HG02970 (cell line): ENCODE results near the gene TNFRSF25.

Experiments used
- ATAC-seq: cut with Tn5 transposase; IDR thresholded peaks from one replicate; pipeline ENCODE4 v1.9.1; 2021; ENCODE audit warnings: mild to moderate bottlenecking, moderate library complexity, moderate number of reproducible peaks; ENCODE audit not compliant: unreplicated experiment, low FRiP score

TNFRSF25 gene

GRCh38 chr1:6423321-6423999 lies 42.5 kb downstream of the TNFRSF25 start:
- ATAC-seq, result no peak

GRCh38 chr1:6421266-6421665 lies 44.7 kb downstream of the TNFRSF25 start:
- no peak for ATAC-seq

DNA sequence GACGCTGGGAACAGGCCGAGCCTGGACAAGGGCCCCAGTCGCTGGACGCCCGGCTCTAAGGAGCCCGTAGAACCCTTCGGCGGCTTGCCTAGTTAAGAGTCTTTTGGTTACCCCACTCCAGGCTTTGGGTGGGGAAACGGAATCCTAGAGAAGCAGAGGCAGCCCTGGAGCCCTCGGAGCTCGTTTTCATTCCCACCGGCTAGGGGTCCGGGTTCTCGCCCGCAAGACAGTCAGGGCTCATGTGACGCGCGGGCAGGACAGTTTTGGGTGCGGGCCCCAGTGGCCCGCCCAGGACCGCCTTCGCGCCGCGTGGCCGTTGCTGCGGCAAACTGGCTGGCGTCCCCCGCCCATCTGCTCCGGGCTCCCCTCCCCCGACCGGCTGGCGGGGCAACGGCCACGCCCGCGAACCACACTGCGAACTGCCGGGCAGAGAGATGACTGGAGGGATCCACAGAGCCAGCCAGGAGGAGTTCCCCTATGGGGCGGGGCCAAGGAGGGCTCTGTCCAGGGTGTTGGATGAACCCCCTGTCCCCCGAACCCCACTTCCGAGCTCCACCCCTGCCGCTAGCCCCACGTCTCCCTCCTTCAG lies 45.4 kb downstream of the TNFRSF25 start:
- no peak for ATAC-seq

DNA sequence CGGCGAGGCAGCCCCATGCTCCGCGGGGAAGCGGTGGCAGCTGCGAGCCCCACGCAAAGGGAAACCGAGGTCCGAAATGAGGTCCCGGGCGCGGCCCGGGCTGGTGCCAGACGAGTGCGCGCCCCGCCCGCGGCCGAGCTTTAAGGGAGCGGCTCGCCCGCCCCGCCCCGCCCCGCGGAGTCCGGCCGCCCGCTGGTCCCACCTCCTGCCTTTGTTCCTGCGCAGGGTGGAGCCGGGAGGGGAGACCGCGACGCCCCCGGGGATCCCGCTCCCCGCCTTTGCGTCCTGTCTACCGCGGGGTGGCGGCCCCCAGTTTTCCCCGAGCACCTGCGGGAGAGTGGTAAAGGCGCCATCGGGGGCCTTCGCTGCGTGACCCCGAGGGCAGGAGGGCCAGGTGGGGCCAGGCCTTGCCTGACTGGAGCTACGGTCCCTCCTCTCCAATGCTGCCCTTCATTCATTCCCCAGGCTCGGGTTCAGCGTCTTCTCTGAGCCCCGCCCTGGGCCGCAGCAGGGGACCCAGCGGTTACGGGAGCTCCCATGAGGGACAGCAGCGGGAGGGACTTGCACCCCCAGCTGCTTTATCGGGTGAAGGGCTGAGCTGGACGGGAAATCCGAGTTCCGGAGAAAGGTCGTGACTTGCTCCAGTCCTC lies 46.0 kb downstream of the TNFRSF25 start, which contains the start of gene HES2:
TSS of gene HES2 (minus strand) at position 116 of the 650 bp plus-strand sequence. CDS start at position 17, 99 bp downstream.
- ATAC-seq, result no peak

GRCh38 chr1:6419397-6419803 lies 46.6 kb downstream of the TNFRSF25 start:
- no peak for ATAC-seq

DNA sequence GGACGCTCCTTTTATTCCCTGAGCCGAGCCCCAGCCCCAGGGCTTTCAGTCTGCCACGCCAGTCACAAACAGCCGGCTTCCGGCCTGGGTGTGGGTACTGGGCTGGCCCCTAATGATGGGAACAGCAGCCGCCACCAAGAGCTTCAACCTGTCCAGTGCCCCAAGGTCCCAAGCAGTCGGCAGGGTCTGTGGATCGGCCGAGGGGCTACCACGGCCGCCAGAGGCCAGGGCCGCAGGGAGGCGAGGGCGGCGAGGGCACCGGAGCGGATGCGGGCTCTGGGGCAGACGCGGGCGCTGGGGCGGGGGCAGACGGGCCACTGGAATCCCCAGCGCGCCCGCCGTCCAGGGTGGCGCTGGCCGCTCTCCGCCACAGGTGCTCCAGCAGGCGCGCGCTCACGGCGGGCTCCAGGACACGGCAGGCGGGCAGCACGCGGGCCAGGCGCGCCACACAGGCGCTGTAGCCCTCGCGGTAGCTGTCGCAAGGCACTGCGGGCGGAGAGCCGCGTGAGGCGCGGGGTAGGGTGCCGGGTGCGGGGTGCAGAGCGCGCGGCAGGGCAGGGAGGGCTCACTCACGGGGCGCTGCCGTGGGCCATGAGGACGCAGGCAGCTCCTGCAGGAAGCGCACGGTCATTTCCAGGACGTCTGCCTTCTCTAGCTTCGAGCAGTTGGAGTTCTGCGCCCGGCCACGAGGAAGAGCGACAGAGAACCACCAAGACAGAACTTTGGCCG lies 47.1 kb downstream of the TNFRSF25 start:
- ATAC-seq, result no peak

GRCh38 chr1:6417961-6418667 lies 47.9 kb downstream of the TNFRSF25 start:
- no peak for ATAC-seq

DNA sequence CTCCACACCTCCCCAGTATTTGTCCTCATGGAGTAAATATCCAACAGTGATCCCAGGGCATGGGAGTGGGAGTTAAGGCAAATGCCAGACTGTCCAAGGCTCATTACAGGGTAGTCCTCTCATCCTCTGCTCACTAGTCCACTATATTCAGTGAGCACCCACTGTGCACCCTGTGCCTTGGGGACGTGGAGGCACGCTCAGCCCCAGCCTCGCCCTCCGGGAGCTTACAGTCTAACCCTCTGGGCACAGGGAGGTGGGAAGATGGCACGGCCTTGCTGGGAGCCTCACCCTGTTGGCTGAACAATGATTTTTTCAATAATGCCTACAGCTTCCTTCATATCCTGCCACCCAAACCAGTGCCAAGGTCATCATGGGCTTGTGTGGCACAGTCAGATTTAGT lies 49.1 kb downstream of the TNFRSF25 start:
- no peak for ATAC-seq

DNA sequence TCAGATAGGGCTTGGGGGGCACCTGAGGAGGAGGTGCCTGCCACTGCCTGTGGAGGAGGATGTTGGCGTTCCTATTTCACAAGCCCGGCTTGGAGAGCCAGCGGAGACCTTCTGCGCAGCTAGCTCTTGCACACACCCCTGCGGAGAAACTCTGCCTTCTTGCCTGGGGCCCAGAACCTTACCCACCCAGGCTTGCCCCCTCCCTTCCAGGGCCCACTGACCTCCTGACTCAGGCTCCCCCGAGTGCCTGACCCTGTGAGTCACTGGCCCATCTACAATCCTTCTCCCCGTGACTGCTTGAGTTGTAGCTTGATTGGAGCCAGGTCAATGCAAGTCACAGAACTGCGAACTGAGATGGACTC lies 49.7 kb downstream of the TNFRSF25 start:
- ATAC-seq, result no peak

GRCh38 chr1:6414881-6415626 lies 50.9 kb downstream of the TNFRSF25 start:
- ATAC-seq, result no peak

DNA sequence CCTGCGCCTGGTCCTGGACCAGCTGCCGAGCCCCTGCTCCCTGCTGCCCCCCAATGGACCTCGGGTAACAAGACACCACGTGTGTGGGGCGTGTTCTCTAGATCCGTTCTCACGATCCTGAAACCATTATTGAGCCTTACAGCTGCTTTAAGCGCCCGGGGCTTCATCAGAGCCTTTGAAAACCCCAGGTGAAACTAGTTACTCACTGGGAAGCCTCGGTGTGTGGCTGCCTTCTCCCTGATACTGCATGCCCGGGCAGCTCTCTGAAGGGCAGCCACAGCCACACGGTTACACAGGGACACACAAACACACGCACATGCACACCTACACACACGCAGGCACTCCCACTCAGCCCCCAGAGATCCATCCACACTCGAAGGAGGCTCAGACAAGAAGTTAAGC lies 51.5 kb downstream of the TNFRSF25 start:
- peak; percentile 62 for ATAC-seq

DNA sequence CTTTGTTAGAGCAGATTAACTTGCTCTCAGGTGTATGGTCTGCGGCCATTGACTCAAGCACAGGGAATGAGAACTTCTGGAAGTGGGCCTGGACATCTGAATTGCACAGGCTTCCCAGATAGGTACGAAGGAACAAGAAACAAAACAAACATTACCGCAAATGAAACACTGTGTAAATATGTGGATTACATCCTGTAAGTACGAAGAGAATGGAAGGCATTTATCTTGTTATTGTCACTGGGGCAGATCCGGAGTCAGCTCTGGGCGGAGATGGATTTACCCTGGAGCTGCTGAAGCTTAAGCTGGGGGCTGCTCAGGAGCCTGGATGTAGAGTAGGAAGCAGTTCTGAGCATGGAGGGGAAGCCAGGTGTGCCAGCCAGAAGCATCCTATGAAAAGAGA lies 53.1 kb downstream of the TNFRSF25 start:
- ATAC-seq, result no peak
